H9 (cell line): ENCODE measurements around the gene INTS6L. TPM values are rescaled to one million over a fixed set of nuclear protein-coding genes. Genes with fewer than 3 reads are reported as not detected.

Experiments used
- DNase-seq: peaks from one replicate; pipeline ENCODE4 v3.0.0-alpha.2; 2017
- H2AFZ ChIP-seq: one replicate; pipeline ENCODE4 v1.6.1; 2013; ENCODE audit warnings: mild to moderate bottlenecking, low read length, control low read depth, moderate library complexity
- H2AK5ac ChIP-seq: 2 replicates; pipeline ENCODE4 v1.6.1; 2013; ENCODE audit warnings: low read length, control low read depth, mixed read lengths; ENCODE audit not compliant: insufficient read length
- H2BK120ac ChIP-seq: one replicate; pipeline ENCODE4 v1.6.1; 2013; ENCODE audit warnings: low read depth, mild to moderate bottlenecking, low read length, control low read depth, inconsistent platforms; ENCODE audit not compliant: poor library complexity, severe bottlenecking
- H2BK12ac ChIP-seq: 2 replicates; pipeline ENCODE4 v1.6.1; 2013; ENCODE audit warnings: low read length, control low read depth, mixed read lengths, low read depth; ENCODE audit not compliant: insufficient read length
- H2BK15ac ChIP-seq: 2 replicates; pipeline ENCODE4 v1.6.1; 2013; ENCODE audit warnings: low read depth, low read length, control low read depth
- H2BK20ac ChIP-seq: one replicate; pipeline ENCODE4 v1.6.1; 2013; ENCODE audit warnings: low read depth, mild to moderate bottlenecking, low read length, control low read depth, inconsistent platforms; ENCODE audit not compliant: poor library complexity, severe bottlenecking
- H2BK5ac ChIP-seq: 2 replicates; pipeline ENCODE4 v1.6.1; 2013; ENCODE audit warnings: low read length, control low read depth, mixed read lengths; ENCODE audit not compliant: insufficient read length
- H3K14ac ChIP-seq: 2 replicates; pipeline ENCODE4 v1.6.1; 2013; ENCODE audit warnings: low read length, control low read depth; ENCODE audit not compliant: insufficient read depth
- H3K18ac ChIP-seq: 2 replicates; pipeline ENCODE4 v1.6.1; 2013; ENCODE audit warnings: low read depth, mild to moderate bottlenecking, mixed read lengths, low read length, control low read depth; ENCODE audit not compliant: insufficient read length
- H3K23ac ChIP-seq: 2 replicates; pipeline ENCODE4 v1.6.1; 2013; ENCODE audit warnings: low read length, control low read depth, mixed read lengths, low read depth; ENCODE audit not compliant: insufficient read length
- H3K23me2 ChIP-seq: 2 replicates; pipeline ENCODE4 v1.6.1; 2013; ENCODE audit warnings: low read depth, mild to moderate bottlenecking, mixed read lengths, low read length, control low read depth; ENCODE audit not compliant: insufficient read length, poor library complexity, severe bottlenecking
- H3K27ac ChIP-seq: 2 replicates; pipeline ENCODE4 v1.5.1; 2013; ENCODE audit warnings: low read length, control low read depth, mixed read lengths, low read depth; ENCODE audit not compliant: insufficient read length
- H3K27me3 ChIP-seq: 2 replicates; pipeline ENCODE4 v1.6.1; 2013; ENCODE audit warnings: low read length, control low read depth, inconsistent platforms; ENCODE audit not compliant: insufficient read depth
- H3K4ac ChIP-seq: 2 replicates; pipeline ENCODE4 v1.6.1; 2013; ENCODE audit warnings: low read depth, mild to moderate bottlenecking, control low read depth, inconsistent platforms, low read length, moderate library complexity
- H3K4me1 ChIP-seq: 2 replicates; pipeline ENCODE4 v1.6.1; 2013; ENCODE audit warnings: low read length, control low read depth, inconsistent platforms; ENCODE audit not compliant: insufficient read depth
- H3K4me2 ChIP-seq: 2 replicates; pipeline ENCODE4 v1.6.1; 2013; ENCODE audit warnings: low read length, control low read depth, mixed read lengths; ENCODE audit not compliant: insufficient read length, insufficient read depth
- H3K56ac ChIP-seq: 2 replicates; pipeline ENCODE4 v1.6.1; 2013; ENCODE audit warnings: low read depth, mild to moderate bottlenecking, mixed read lengths, low read length, control low read depth; ENCODE audit not compliant: insufficient read length
- H3K79me1 ChIP-seq: 2 replicates; pipeline ENCODE4 v1.6.1; 2013; ENCODE audit warnings: low read depth, mild to moderate bottlenecking, moderate library complexity, low read length, control low read depth, inconsistent platforms; ENCODE audit not compliant: insufficient read depth, poor library complexity, severe bottlenecking
- H3K79me2 ChIP-seq: 2 replicates; pipeline ENCODE4 v1.6.1; 2013; ENCODE audit warnings: low read length, control low read depth, inconsistent platforms; ENCODE audit not compliant: insufficient read depth
- H3K9ac ChIP-seq: 2 replicates; pipeline ENCODE4 v1.6.1; 2013; ENCODE audit warnings: low read length, control low read depth, mixed read lengths; ENCODE audit not compliant: insufficient read length; ENCODE audit errors: extremely low read depth
- H3K9me3 ChIP-seq: one replicate; pipeline ENCODE4 v1.6.1; 2013; ENCODE audit warnings: low read depth, low read length, inconsistent platforms; ENCODE audit not compliant: control insufficient read depth
- H3T11ph ChIP-seq: one replicate; pipeline ENCODE4 v1.6.1; 2013; ENCODE audit warnings: mild to moderate bottlenecking, low read length, control low read depth, inconsistent platforms
- H4K20me1 ChIP-seq: one replicate; pipeline ENCODE4 v1.6.1; 2013; ENCODE audit not compliant: control insufficient read depth, insufficient read length, insufficient read depth
- H4K5ac ChIP-seq: 2 replicates; pipeline ENCODE4 v1.6.1; 2013; ENCODE audit warnings: low read depth, mild to moderate bottlenecking, mixed read lengths, low read length, control low read depth; ENCODE audit not compliant: insufficient read length
- H4K8ac ChIP-seq: replicated peaks from 2 replicates; pipeline ENCODE4 v1.6.1; 2013; ENCODE audit warnings: low read length, control low read depth, mixed read lengths, low read depth; ENCODE audit not compliant: insufficient read length
- H4K91ac ChIP-seq: 2 replicates; pipeline ENCODE4 v1.6.1; 2013; ENCODE audit warnings: low read depth, mild to moderate bottlenecking, moderate library complexity, mixed read lengths, low read length, control low read depth; ENCODE audit not compliant: insufficient read length
- H3K27ac Mint-ChIP-seq, 3 experiments: 2 replicates in 2 of 3; 3 replicates in 1 of 3; pipeline ENCODE4 v1.8.0; 2020 to 2021; ENCODE audit warnings: mixed read lengths in 3 of 3, mild to moderate bottlenecking in 1 of 3, moderate library complexity in 1 of 3
- H3K27me3 Mint-ChIP-seq: 2 replicates; pipeline ENCODE4 v1.8.0; 2021; ENCODE audit warnings: low read depth, mild to moderate bottlenecking, moderate library complexity, mixed read lengths
- H3K36me3 Mint-ChIP-seq, 3 experiments: 2 replicates in 2 of 3; 3 replicates in 1 of 3; pipeline ENCODE4 v1.8.0; 2020 to 2021; ENCODE audit warnings: low read depth in 3 of 3, mixed read lengths in 3 of 3; ENCODE audit not compliant: insufficient read depth in 1 of 3
- H3K4me1 Mint-ChIP-seq, 2 experiments: 2 replicates each; pipeline ENCODE4 v1.8.0; 2020; ENCODE audit warnings: mixed read lengths in 2 of 2
- H3K4me3 Mint-ChIP-seq, 2 experiments: 2 replicates in 1 of 2; 3 replicates in 1 of 2; pipeline ENCODE4 v1.8.0; 2020 to 2021; ENCODE audit warnings: mild to moderate bottlenecking in 2 of 2, mixed read lengths in 2 of 2, moderate library complexity in 1 of 2
- H3K9me3 Mint-ChIP-seq, 2 experiments: 2 replicates in 1 of 2; 3 replicates in 1 of 2; pipeline ENCODE4 v1.8.0; 2020; ENCODE audit warnings: mild to moderate bottlenecking in 2 of 2, mixed read lengths in 2 of 2, moderate library complexity in 1 of 2
- WGBS: extraction: QIAGEN DNeasy Blood & Tissue Kit; methylation state at CpG from one replicate; pipeline ENCODE4 v1.1.7; 2013; ENCODE audit warnings: missing lambda C conversion rate, low lambda C conversion rate, mixed read lengths; ENCODE audit not compliant: insufficient read length; ENCODE audit errors: extremely low coverage; 5-methylcytosine and 5-hydroxymethylcytosine counted together
- total RNA-seq: library from RNA; stranded (reverse); gene quantifications from 2 replicates; pipeline ENCODE4 v1.2.1, GENCODE V29; 2021
- TF ChIP-seq, protein P1 (sequence below): fragments of 200-600 bp; sonication (generic); conservative IDR thresholded peaks from 3 replicates; pipeline ENCODE4 v1.8.0; 2021; ENCODE audit warnings: antibody characterized with exemption, mild to moderate bottlenecking

INTS6L gene
- total RNA-seq, 1 experiment from 2014 or later, result 7.8 TPM

DNA sequence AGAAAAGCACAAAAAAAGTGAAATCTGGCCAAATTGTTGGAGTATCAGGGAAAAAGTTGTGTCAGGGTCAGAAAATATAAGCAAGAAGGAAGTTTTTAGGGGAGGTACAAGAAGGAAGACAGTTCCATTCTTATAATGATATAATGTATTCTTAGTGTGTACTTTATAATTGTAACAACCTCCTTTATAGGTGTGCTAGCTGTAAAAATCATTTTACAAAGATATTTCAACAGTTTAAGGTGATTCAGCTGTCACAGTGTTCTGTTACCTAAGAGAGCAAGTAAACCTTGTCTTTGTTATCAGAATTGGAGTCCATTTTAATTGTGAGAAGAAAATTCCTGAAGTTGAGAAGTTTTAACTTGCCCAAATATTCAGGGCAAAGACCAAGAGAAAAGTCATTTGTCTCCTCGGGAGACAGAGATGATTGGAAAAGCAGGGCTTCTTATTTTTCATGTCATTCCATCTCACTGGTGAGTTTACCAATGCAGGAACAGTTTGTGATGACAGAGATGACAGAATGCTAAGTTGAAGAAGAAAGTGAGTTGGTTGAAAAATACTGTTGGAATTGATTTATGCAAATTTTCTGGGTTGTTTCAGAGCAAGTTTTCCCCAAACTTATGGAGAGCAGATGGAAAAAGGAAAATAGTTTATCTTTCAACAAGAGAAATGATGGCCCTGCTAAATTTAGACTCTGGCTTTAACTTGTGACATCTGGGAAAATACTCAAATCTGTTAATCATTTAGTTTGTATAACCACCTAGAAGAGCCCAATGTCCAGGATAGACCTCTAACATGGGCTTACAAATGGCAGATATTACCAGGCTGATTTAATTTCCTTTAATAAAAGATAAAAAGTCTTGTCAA, 14.8 kb downstream of the INTS6L start:
- Mint-ChIP-seq H3K27ac (no peak overlapping the region), H3K4me3 (no peak overlapping the region), H3K9me3 (peaks cover 46 to 58% of the 10 kb centered on the region in 2 experiments), H3K36me3 (no peaks in the 10 kb centered on the region; a peak in 1 of 7 replicates), H3K4me1 (peaks cover 0 to 3% of the 10 kb centered on the region in 2 experiments; a peak in 1 of 4 replicates), H3K27me3 (no peaks in the 10 kb centered on the region)
- no CpG with 5 or more reads among the region's 1 CpG for WGBS
- Histone ChIP-seq H3K14ac (no peak overlapping the region), H3K79me2 (no peaks in the 10 kb centered on the region), H3T11ph (no peak overlapping the region), H3K4me1 (no peaks in the 10 kb centered on the region), H4K20me1 (no peaks in the 10 kb centered on the region), H4K91ac (no peak overlapping the region), H3K23ac (no peak overlapping the region), H2BK5ac (no peak overlapping the region), H2BK12ac (no peak overlapping the region), H3K4ac (no peak overlapping the region), H3K27ac (no peak overlapping the region), H3K4me2 (no peak overlapping the region), H4K8ac (no peak overlapping the region), H2BK20ac (no peak overlapping the region), H4K5ac (no peak overlapping the region), H3K18ac (no peak overlapping the region), H3K9me3 (peaks cover 24% of the 10 kb centered on the region), H3K56ac (no peak overlapping the region), H2BK120ac (no peak overlapping the region), H3K79me1 (no peaks in the 10 kb centered on the region), H2AK5ac (no peak overlapping the region), H3K9ac (no peak overlapping the region), H2AFZ (no peak overlapping the region), H3K27me3 (no peaks in the 10 kb centered on the region), H3K23me2 (no peaks in the 10 kb centered on the region), H2BK15ac (no peak overlapping the region)
- no peak for DNase-seq
- TF ChIP-seq, protein P1, sequence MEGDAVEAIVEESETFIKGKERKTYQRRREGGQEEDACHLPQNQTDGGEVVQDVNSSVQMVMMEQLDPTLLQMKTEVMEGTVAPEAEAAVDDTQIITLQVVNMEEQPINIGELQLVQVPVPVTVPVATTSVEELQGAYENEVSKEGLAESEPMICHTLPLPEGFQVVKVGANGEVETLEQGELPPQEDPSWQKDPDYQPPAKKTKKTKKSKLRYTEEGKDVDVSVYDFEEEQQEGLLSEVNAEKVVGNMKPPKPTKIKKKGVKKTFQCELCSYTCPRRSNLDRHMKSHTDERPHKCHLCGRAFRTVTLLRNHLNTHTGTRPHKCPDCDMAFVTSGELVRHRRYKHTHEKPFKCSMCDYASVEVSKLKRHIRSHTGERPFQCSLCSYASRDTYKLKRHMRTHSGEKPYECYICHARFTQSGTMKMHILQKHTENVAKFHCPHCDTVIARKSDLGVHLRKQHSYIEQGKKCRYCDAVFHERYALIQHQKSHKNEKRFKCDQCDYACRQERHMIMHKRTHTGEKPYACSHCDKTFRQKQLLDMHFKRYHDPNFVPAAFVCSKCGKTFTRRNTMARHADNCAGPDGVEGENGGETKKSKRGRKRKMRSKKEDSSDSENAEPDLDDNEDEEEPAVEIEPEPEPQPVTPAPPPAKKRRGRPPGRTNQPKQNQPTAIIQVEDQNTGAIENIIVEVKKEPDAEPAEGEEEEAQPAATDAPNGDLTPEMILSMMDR, result no peak
